Colonic mucosa (tissue), 4 donors: ENCODE data around the gene TMEM123. TPM values are rescaled to one million over a fixed set of nuclear protein-coding genes. Genes with fewer than 3 reads are reported as not detected.

Experiments
- DNase-seq: peaks from one replicate; pipeline ENCODE4 v3.0.0-alpha.2; 2020
- H3K27ac ChIP-seq: fragments of 200-600 bp; one replicate; pipeline ENCODE4 v1.8.0; 2021
- H3K27me3 ChIP-seq: fragments of 200-600 bp; one replicate; pipeline ENCODE4 v1.8.0; 2021
- H3K36me3 ChIP-seq: fragments of 200-600 bp; one replicate; pipeline ENCODE4 v1.8.0; 2021
- H3K4me1 ChIP-seq: fragments of 200-600 bp; one replicate; pipeline ENCODE4 v1.8.0; 2021; ENCODE audit warnings: mild to moderate bottlenecking
- H3K4me3 ChIP-seq: fragments of 200-600 bp; one replicate; pipeline ENCODE4 v1.8.0; 2021
- H3K9ac ChIP-seq, 2 donors: one replicate each; pipeline ENCODE4 v1.7.0; 2013; ENCODE audit warnings: control low read depth in 2 of 2, low read depth in 2 of 2, low read length in 2 of 2
- H3K9me3 ChIP-seq: fragments of 200-600 bp; one replicate; pipeline ENCODE4 v1.8.0; 2021
- CTCF ChIP-seq: fragments of 200-600 bp; IDR thresholded peaks from one replicate; pipeline ENCODE4 v1.8.0; 2022; ENCODE audit warnings: antibody characterized with exemption, mild to moderate bottlenecking
- intact Hi-C: fragments of 100-400 bp; cut with DNase I; formaldehyde crosslinking; loops from one replicate; pipeline ENCODE4 v1.14.1; 2022
- total RNA-seq, 2 donors: library from RNA; stranded (reverse); fragmentation: NEBNext Ultra II Directional in 1 of 2; extraction: Animal tissue kit (Norgen Biotek cat#: 25700) in 1 of 2; gene quantifications; one replicate each; pipeline ENCODE4 v1.2.1, GENCODE V29; 2021
- donor health status: healthy.
- donor health status: DM: no; HTN: no; CAD: no.
- donor health status: DM: no; HTN: no; CAD: no.

The TMEM123 gene
- total RNA-seq, 2 donors from 2014 or later: 126 to 175 TPM

GRCh38 chr11:102406099-102406498 is 46.5 kb downstream of the TMEM123 start:
- no peaks in the 10 kb centered on the region for H3K9me3 ChIP-seq
- intact Hi-C loops: no loop called here

GRCh38 chr11:102405501-102405900 is 47.1 kb downstream of the TMEM123 start:
- Histone ChIP-seq H3K27ac (no peak overlapping the region), H3K4me1 (no peaks in the 10 kb centered on the region), H3K27me3 (no peaks in the 10 kb centered on the region), H3K9ac (no peak overlapping the region), H3K9me3 (no peaks in the 10 kb centered on the region), H3K36me3 (no peaks in the 10 kb centered on the region), H3K4me3 (no peak overlapping the region)
- no peak for TF ChIP-seq CTCF
- DNase-seq: no peak
- intact Hi-C loops: no loop called here

More at GRCh38 chr11:102406099-102406498, 46.5 kb downstream of the TMEM123 start:
- H3K27ac ChIP-seq: no peak overlapping the region
- H3K4me3 ChIP-seq: no peak overlapping the region
- TF ChIP-seq CTCF: no peak
- H3K36me3 ChIP-seq: no peaks in the 10 kb centered on the region
- DNase-seq: no peak
- no peaks in the 10 kb centered on the region for H3K4me1 ChIP-seq
- H3K27me3 ChIP-seq: no peaks in the 10 kb centered on the region
- H3K9ac ChIP-seq: no peak overlapping the region

- H3K4me1 ChIP-seq: no peaks in the 10 kb centered on the region
- no peaks in the 10 kb centered on the region for H3K36me3 ChIP-seq
- H3K27me3 ChIP-seq: no peaks in the 10 kb centered on the region
- H3K9me3 ChIP-seq: no peaks in the 10 kb centered on the region
- no peak overlapping the region for H3K9ac ChIP-seq
- no peak overlapping the region for H3K4me3 ChIP-seq
- no peak for DNase-seq
- intact Hi-C loops: no loop called here
- no peak overlapping the region for H3K27ac ChIP-seq
- no peak for TF ChIP-seq CTCF
Observed at GRCh38 chr11:102402548-102402947, 50.0 kb downstream of the TMEM123 start.

GRCh38 chr11:102401905-102402304 is 50.7 kb downstream of the TMEM123 start:
- no peaks in the 10 kb centered on the region for H3K9me3 ChIP-seq
- no peak overlapping the region for H3K27ac ChIP-seq
- no peaks in the 10 kb centered on the region for H3K36me3 ChIP-seq
- no peak overlapping the region for H3K9ac ChIP-seq
- no peak overlapping the region for H3K4me3 ChIP-seq
- TF ChIP-seq CTCF: no peak
- DNase-seq: no peak
- no peaks in the 10 kb centered on the region for H3K27me3 ChIP-seq
- no peaks in the 10 kb centered on the region for H3K4me1 ChIP-seq
- intact Hi-C loops: no loop called here

- Histone ChIP-seq H3K27ac (no peak overlapping the region), H3K9ac (no peak overlapping the region), H3K27me3 (no peaks in the 10 kb centered on the region), H3K9me3 (no peaks in the 10 kb centered on the region), H3K4me3 (no peak overlapping the region), H3K4me1 (no peaks in the 10 kb centered on the region), H3K36me3 (no peaks in the 10 kb centered on the region)
- no peak for DNase-seq
- intact Hi-C loops: no loop called here
- TF ChIP-seq CTCF: no peak
Observed at GRCh38 chr11:102400603-102401002, 52.0 kb downstream of the TMEM123 start.

- H3K36me3 ChIP-seq: no peaks in the 10 kb centered on the region
- intact Hi-C loops: no loop called here
- H3K9me3 ChIP-seq: no peaks in the 10 kb centered on the region
- no peak overlapping the region for H3K27ac ChIP-seq
- no peak for DNase-seq
- no peak overlapping the region for H3K4me3 ChIP-seq
- H3K9ac ChIP-seq: no peak overlapping the region
- TF ChIP-seq CTCF: no peak
- no peaks in the 10 kb centered on the region for H3K27me3 ChIP-seq
- H3K4me1 ChIP-seq: no peaks in the 10 kb centered on the region
Observed at GRCh38 chr11:102399189-102399588, 53.4 kb downstream of the TMEM123 start.
